GM21619 (cell line): Measurements from ENCODE around the gene ATL2.
"Not testable (repeated sequence)": the region's sequence is repeated elsewhere in the genome, so short reads cannot be mapped to it uniquely, and the experiment has no call there.

ENCODE experiments used
- ATAC-seq: cut with Tn5 transposase; IDR thresholded peaks from one replicate; pipeline ENCODE4 v1.9.1; 2021; ENCODE audit not compliant: unreplicated experiment

Gene ATL2

GRCh38 chr2:38330754-38331153 lies 46.3 kb downstream of the ATL2 start:
- no peak for ATAC-seq

DNA sequence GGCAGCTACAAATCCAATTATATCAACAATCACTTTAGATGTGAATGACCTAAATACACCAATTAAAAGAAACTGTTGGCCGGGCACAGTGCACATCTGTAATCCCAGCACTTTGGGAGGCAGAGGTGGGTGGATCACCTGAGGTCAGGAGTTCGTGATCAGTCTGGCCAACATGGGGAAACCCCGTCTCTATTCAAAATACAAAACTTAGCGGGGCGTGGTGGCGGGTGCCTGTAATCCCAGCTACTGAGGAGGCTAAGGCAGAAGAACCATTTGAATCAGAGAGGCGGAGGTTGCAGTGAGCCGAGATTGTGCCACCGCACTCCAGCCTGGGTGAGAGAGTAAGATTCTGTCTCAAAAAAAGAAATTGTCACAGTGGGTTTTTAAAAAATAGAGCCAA lies 49.5 kb downstream of the ATL2 start:
- no peak for ATAC-seq

- no peak for ATAC-seq
These were observed 53.5 kb downstream of the ATL2 start for GRCh38 chr2:38323623-38324022.

GRCh38 chr2:38322224-38322914 lies 54.7 kb downstream of the ATL2 start:
- no peak for ATAC-seq

DNA sequence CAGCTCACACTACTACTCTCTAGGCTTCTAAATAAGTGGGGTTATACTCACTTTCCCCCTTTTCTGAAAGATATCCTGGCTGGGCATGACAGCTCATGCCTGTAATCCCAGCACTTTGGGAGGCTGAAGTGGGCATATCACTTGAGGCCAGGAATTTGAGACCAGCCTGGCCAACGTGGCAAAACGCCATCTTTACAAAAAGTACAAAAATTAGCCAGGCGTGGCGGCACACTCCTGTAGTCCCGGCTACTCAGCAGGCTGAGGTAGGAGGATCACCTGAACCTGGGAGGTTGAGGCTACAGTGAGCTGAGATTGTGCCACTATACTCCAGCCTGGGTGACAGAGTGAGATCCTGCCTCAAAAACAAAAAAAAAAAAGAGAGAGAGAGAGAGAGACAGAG lies 57.8 kb downstream of the ATL2 start:
- ATAC-seq = not testable (repeated sequence)

- no peak for ATAC-seq
These were observed 59.3 kb downstream of the ATL2 start for GRCh38 chr2:38317725-38318124.

- no peak for ATAC-seq
These were observed 61.3 kb downstream of the ATL2 start for GRCh38 chr2:38315707-38316333.

DNA sequence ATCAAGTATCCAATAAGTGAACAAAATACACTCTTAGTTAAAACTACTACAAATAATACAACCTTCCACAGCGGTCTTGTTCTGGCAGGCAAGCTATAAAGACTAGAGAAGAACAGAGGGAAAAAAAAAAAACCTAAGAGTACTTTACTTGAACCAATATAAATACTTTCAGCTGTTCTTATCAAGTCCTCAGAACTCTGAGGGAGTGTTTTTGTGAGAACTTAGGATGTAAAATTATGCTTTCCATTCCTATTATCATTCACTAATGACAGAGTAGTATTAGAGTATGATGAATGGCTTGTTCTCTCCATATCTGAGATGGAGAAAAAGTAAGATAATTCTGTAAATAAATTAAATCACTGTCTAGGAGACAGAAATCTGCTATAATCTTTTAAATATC lies 68.3 kb downstream of the ATL2 start:
- ATAC-seq = no peak

DNA sequence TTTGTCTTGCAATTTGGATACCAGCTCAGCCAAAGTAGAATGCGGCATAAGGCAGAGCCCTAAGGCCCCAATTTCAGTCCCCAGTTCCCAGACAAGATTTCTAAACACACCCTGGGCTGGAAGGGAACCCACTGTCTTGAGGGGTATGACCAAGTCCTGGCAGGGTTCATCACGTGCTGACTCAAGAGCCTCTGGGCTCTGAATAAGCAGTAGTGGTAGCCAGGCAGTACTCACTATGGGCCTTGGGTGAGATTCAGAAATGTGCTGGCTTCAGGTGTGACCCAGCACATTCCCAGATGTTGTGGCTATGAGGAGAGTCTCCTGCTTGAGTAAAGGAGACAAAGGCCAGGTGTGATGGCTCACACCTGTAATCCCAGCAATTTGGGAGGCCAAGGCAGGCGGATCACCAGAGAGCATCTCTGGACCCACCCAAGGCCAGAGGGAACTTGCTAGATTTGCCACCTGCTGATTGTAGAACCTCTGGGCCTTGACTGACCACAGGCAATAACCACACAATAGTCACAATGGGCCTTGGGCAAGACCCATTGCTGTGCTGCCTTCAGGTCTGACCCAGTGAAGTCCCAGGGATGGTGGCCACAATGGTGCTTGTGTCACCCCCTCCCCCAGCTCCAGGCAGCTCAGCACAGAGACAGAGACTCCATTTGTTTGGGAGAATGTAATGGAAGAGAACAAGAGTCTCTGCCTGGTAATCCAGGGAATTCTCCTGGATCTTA lies 74.9 kb downstream of the ATL2 start:
- ATAC-seq = no peak

GRCh38 chr2:38301340-38301968 lies 75.6 kb downstream of the ATL2 start:
- ATAC-seq = peak; percentile 69

- ATAC-seq = no peak
These were observed 78.5 kb downstream of the ATL2 start for GRCh38 chr2:38298539-38298938.

GRCh38 chr2:38296197-38296780 lies 80.8 kb downstream of the ATL2 start:
- no peak for ATAC-seq

- ATAC-seq = no peak
These were observed 82.5 kb downstream of the ATL2 start for GRCh38 chr2:38294597-38294996.

DNA sequence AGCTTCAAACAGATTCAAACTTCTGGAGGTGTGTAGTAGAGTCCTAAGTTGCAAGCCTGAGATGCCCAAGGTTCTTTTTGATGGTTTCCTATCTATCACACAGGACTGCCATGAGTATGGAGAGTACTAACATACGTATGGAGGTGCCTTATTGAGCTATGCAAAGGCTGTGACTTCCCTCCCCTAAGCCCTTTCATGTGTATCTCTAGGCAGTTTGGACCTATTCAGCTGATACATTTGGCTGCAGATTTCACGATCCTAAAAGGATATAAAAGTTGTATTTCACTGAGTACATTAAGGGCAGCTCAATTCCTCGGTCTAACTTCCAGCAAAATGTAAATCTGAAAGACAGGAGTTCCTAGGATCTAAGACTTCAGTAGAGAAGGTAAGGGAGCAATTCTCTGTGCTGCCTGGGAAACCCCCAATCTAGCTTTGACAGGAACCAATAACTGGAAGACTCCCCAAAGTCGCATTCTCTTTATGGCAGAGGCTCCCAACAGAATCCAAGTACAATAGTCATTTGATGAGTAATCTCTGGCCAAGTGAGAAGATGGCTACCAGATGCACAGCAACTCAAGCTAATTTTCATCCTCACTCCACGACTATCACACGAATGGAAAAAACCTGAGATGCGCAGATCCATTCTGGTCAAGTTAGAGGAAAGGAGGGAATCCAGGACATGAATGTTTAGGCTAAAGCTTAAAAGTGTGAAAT lies 83.8 kb downstream of the ATL2 start:
- ATAC-seq = no peak

DNA sequence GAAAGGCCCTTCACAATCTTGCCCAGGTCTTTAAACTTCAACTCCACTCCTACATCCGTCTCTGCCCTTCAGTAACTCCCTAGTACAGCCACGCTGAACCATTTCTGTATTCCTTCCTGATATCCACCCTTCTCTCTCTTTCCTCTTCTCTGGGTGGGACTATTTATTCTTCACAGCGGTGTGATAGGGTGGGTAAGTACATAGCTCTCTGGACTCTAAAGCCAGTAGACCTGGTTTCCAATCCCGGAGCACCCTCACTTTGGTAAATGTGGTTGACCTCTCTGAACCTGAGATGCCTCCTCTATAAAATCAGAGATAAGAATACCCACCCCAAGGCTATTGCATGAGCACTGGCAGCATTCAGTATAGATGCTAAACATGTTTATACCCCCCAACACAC lies 86.7 kb downstream of the ATL2 start:
- no peak for ATAC-seq

GRCh38 chr2:38284971-38285370 lies 92.1 kb downstream of the ATL2 start:
- ATAC-seq = no peak

DNA sequence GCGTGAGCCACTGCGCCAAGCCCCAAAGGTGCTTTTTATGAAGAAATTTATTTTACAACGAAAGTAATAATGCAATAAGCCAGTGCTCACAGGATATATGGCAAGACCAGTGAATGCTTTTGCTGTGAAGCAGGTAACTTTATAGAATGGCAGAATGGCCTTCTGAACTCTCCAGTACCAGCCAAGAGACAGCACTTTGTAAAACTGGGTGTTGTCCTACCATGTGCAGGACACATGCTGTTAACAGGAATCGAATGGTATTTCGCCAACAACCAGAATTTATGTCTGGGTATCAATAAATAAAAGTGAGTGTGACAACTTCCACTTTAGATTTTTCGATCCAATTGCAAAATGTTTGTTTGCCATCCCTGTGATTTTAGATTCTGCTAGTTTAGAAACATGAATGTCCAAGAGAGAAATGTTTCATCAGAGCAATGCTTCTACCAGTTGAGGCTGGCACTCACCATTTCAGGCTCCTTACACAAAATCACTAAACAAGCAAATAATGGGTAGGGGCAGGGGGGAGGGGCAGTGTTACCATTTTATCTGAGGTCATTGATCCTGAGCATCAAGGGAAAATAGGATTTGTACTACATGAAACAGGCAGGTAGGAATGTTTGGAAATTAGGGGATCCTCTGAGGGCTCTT lies 95.9 kb downstream of the ATL2 start:
- ATAC-seq = no peak

- no peak for ATAC-seq
These were observed 97.9 kb downstream of the ATL2 start for GRCh38 chr2:38279201-38279600.

DNA sequence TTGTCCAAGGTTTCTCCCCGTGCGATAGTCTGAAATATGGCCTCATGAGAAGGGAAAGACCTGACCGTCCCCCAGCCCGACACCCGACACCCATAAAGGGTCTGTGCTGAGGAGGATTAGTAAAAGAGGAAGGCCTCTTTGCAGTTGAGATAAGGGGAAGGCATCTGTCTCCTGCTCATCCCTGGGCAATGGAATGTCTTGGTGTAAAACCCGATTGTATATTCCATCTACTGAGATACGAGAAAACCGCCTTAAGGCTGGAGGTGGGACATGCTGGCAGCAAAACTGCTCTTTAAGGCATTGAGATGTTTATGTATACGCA lies 99.0 kb downstream of the ATL2 start:
- not testable (repeated sequence) for ATAC-seq
